ENCODE measurements around the gene MAMDC2.

GRCh38 chr9:70055406-70056210 is 12.0 kb downstream of the MAMDC2 start:
- TF ChIP-seq POLR2A (IDR thresholded peaks at IDR 0.05) (no peak), CTCF (IDR thresholded peaks at IDR 0.05) (no peak)

Measured in adrenal gland (tissue), 5 donors.